HepG2 (cell line): ENCODE measurements around the gene IKBKE. TPM values are rescaled to one million over a fixed set of nuclear protein-coding genes. Genes with fewer than 3 reads are reported as not detected.

ENCODE experiments used
- ATAC-seq: fragments of 200-7000 bp; cut with Tn5 transposase; 3 replicates; pipeline ENCODE4 v1.9.1; 2020; ENCODE audit warnings: mild to moderate bottlenecking, moderate library complexity
- BruUV-seq: library from RNA; stranded (reverse); fragments of 400-500 nt; replicated peaks from 2 replicates; lab custom pipeline; 2021; lab: Mats Ljungman, UMichigan
- CTCF ChIA-PET: fragments of 300-600 bp; formaldehyde crosslinking; extraction: SDS; loops from one replicate; lab custom pipeline; 2021; ENCODE audit warnings: low total read pairs, inconsistent platforms, low intra/inter-chr PET ratio; lab: Yijun Ruan, JAX
- POLR2A ChIA-PET: fragments of 350-600 bp; sonication (Branson Sonifier 250); formaldehyde crosslinking; loops from one replicate; lab custom pipeline; 2020; ENCODE audit warnings: antibody characterized with exemption, inconsistent platforms; lab: Yijun Ruan, JAX
- DNase-seq: peaks from one replicate; pipeline ENCODE4 v3.0.0-alpha.2; 2015; ENCODE audit warnings: low spot score
- FAIRE-seq: peaks from 3 replicates; lab custom pipeline; 2011; peaks lifted over from hg19 to GRCh38; lab: Jason Lieb, UNC
- H2AFZ ChIP-seq: one replicate; pipeline ENCODE4 v1.6.1; 2011; ENCODE audit warnings: low read length, inconsistent platforms
- H3K27ac ChIP-seq: fragments of 300-600 bp; 3 replicates; pipeline ENCODE4 v1.8.0; 2011; ENCODE audit warnings: mixed run types, mild to moderate bottlenecking, mixed read lengths, low read length, inconsistent platforms; ENCODE audit not compliant: insufficient read depth; ENCODE audit errors: extremely low read length
- H3K27me3 ChIP-seq, 2 experiments: fragments of 200-600 bp in 1 of 2; 2 replicates in 1 of 2; 3 replicates in 1 of 2; pipeline versions ENCODE4 v1.6.0 to v1.8.0; 2011; ENCODE audit warnings: low read length in 2 of 2, mild to moderate bottlenecking in 2 of 2, moderate library complexity in 2 of 2, inconsistent platforms in 1 of 2; ENCODE audit not compliant: insufficient read depth in 2 of 2, control insufficient read depth in 1 of 2
- H3K36me3 ChIP-seq, 2 experiments: fragments of 200-600 bp in 1 of 2; replicated peaks in 1 of 2; 2 replicates in 1 of 2; 3 replicates in 1 of 2; pipeline versions ENCODE4 v1.5.1 to v1.8.0; 2011; ENCODE audit warnings: low read length in 2 of 2, inconsistent platforms in 1 of 2; ENCODE audit not compliant: insufficient read depth in 2 of 2, control insufficient read depth in 1 of 2
- H3K4me1 ChIP-seq: 2 replicates; pipeline ENCODE4 v1.5.1; 2012; ENCODE audit warnings: low read length, inconsistent platforms; ENCODE audit not compliant: insufficient read depth
- H3K4me2 ChIP-seq: 2 replicates; pipeline ENCODE4 v1.6.0; 2011; ENCODE audit warnings: low read depth, low read length, inconsistent platforms
- H3K4me3 ChIP-seq, 3 experiments: fragments of 200-600 bp in 1 of 3; sonication (generic), shearing (Covaris generic) in 1 of 3; replicated peaks in 1 of 3; 2 replicates each; pipeline ENCODE4 v1.5.1; 2011 to 2016; ENCODE audit warnings: low read length in 3 of 3, inconsistent platforms in 2 of 3, low read depth in 2 of 3, mild to moderate bottlenecking in 2 of 3, control low read depth in 1 of 3, mixed read lengths in 1 of 3; ENCODE audit not compliant: insufficient read depth in 1 of 3
- H3K79me2 ChIP-seq: one replicate; pipeline ENCODE4 v1.6.1; 2011; ENCODE audit warnings: low read length, inconsistent platforms; ENCODE audit not compliant: insufficient read depth
- H3K9ac ChIP-seq: 2 replicates; pipeline ENCODE4 v1.6.0; 2011; ENCODE audit warnings: mild to moderate bottlenecking, low read depth, low read length, inconsistent platforms; ENCODE audit not compliant: insufficient read depth
- H3K9me3 ChIP-seq: 2 replicates; pipeline ENCODE4 v1.5.1; 2012; ENCODE audit warnings: mild to moderate bottlenecking, low read length
- H4K20me1 ChIP-seq: 2 replicates; pipeline ENCODE4 v1.6.0; 2011; ENCODE audit warnings: inconsistent platforms, mild to moderate bottlenecking, low read length, moderate library complexity; ENCODE audit not compliant: insufficient read depth
- AHR ChIP-seq: IDR thresholded peaks from 2 replicates; pipeline ENCODE4 v1.6.1; 2018; ENCODE audit warnings: missing genetic modification reagents, missing compliant biosample characterization
- POLR2AphosphoS5 ChIP-seq: IDR thresholded peaks from 2 replicates; pipeline ENCODE4 v1.6.1; 2012; ENCODE audit warnings: low read depth, low read length
- SKIL ChIP-seq: sonication (generic); formaldehyde crosslinking; IDR thresholded peaks from 2 replicates; pipeline ENCODE4 v1.8.0; 2022; ENCODE audit warnings: missing genetic modification reagents, mild to moderate bottlenecking, moderate library complexity, borderline replicate concordance
- TERF1 ChIP-seq: sonication (generic); formaldehyde crosslinking; IDR thresholded peaks from 2 replicates; pipeline ENCODE4 v1.8.0; 2022; ENCODE audit warnings: mild to moderate bottlenecking, missing genetic modification reagents, moderate library complexity
- ZBTB10 ChIP-seq: sonication (generic); formaldehyde crosslinking; IDR thresholded peaks from 2 replicates; pipeline ENCODE4 v1.4.0; 2020; ENCODE audit warnings: missing genetic modification reagents, borderline replicate concordance
- ZNF670 ChIP-seq: sonication (generic); formaldehyde crosslinking; IDR thresholded peaks from 2 replicates; pipeline ENCODE4 v1.8.0; 2022; ENCODE audit warnings: mild to moderate bottlenecking, missing genetic modification reagents, borderline replicate concordance
- ZNF691 ChIP-seq: sonication (generic); formaldehyde crosslinking; IDR thresholded peaks from 2 replicates; pipeline ENCODE4 v1.4.0; 2020; ENCODE audit warnings: missing genetic modification reagents, low read depth, mild to moderate bottlenecking, borderline replicate concordance
- ZNF737 ChIP-seq: sonication (generic); formaldehyde crosslinking; IDR thresholded peaks from 2 replicates; pipeline ENCODE4 v1.5.0; 2020; ENCODE audit warnings: missing genetic modification reagents, mild to moderate bottlenecking, borderline replicate concordance
- WGBS: methylation state at CpG from one replicate; pipeline ENCODE4 v1.1.6; 2017; ENCODE audit warnings: low lambda C conversion rate; 5-methylcytosine and 5-hydroxymethylcytosine counted together
- in situ Hi-C: cut with HindIII; loops from 2 replicates; pipeline ENCODE4 v1.10.0; 2017; ENCODE audit warnings: low pct_unique_long_range_greater_than_20kb; ENCODE audit not compliant: extremely low pct_ligation_motif_present
- intact Hi-C: fragments of 100-400 bp; cut with micrococcal nuclease; formaldehyde crosslinking; loops from one replicate; pipeline ENCODE4 v1.10.0; 2022; ENCODE audit not compliant: unreplicated experiment
- polyA plus RNA-seq, 8 experiments: library from polyadenylated mRNA; depleted of rRNA in 3 of 8; stranded (reverse) in 7 of 8; unstranded in 1 of 8; fragments of >200 nt; fragmentation: Illumina TruSeq in 4 of 8; extraction: Trizol in 4 of 8; gene quantifications; 2 replicates each; pipeline versions ENCODE4 v1.2.1 to v1.2.3, GENCODE V29; 2011 to 2016; ENCODE audit warnings: low read depth in 4 of 8, missing spikeins in 1 of 8, mixed read lengths in 1 of 8; ENCODE audit not compliant: insufficient read depth in 1 of 8
- total RNA-seq, 5 experiments: library from RNA; depleted of rRNA; stranded (reverse); fragments of >200 nt; fragmentation: Illumina TruSeq; extraction: Trizol; gene quantifications; 2 replicates each; pipeline ENCODE4 v1.2.3, GENCODE V29; 2016; ENCODE audit warnings: low read depth in 1 of 5

The IKBKE gene
- total and polyA plus RNA-seq, 2 of the 13 experiments (the other 11 are each of a cell fraction or from before 2014, with no cell fraction given), result 4.5 to 5.8 TPM

DNA sequence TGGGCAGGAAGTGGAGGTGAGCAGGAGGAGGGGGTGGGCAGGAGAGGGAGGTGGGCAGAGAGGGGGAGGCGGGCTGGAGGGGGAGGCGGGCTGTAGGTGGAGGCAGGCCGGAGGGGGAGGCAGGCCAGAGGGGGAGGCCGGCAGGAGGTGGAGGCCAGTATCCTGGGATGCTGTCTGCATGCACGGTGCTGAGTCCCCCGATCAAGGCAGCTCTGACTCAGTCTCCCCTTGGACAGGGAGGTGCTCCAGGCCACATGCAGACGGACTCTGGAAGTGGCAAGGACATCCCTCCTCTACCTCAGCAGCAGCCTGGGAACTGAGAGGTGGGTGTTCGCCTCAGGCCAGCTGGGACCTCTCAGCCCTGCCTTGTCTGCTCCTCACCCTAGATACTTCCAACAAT is 9.9 kb downstream of the IKBKE start:
- Histone ChIP-seq H3K4me2 (no peak overlapping the region), H3K9me3 (no peaks in the 10 kb centered on the region), H3K27me3 (no peaks in the 10 kb centered on the region), H3K4me1 (no peaks in the 10 kb centered on the region), H3K27ac (no peak overlapping the region), H3K4me3 (no peak overlapping the region), H4K20me1 (no peaks in the 10 kb centered on the region), H2AFZ (no peak overlapping the region), H3K36me3 (peaks cover 6 to 21% of the 10 kb centered on the region in 2 experiments; a peak in 4 of 5 replicates), H3K79me2 (no peaks in the 10 kb centered on the region), H3K9ac (no peak overlapping the region)
- ChIA-PET POLR2A (no interaction called here), CTCF (interaction anchor here (1.3 to 1.4 kb wide), 2 partner anchors 18 to 104 kb away, joined by 4 to 5 read pairs; no protein-coding TSS in a partner anchor)
- ATAC-seq (no peak), FAIRE-seq (no peak), DNase-seq (no peak)
- WGBS, result 97% methylated on average over 4 of the region's 8 CpGs
- intact Hi-C loops (loop anchor here (1.0 kb wide), 1 partner anchor 16 kb away; no protein-coding TSS in a partner anchor), in situ Hi-C loops (no loop called here)
- TF ChIP-seq SKIL (CRISPR knock-in tag) (no peak), POLR2AphosphoS5 (no peak), AHR (CRISPR knock-in tag) (no peak), ZNF670 (no peak), ZBTB10 (CRISPR knock-in tag) (no peak), TERF1 (no peak), ZNF691 (CRISPR knock-in tag) (no peak), ZNF737 (CRISPR knock-in tag) (no peak)
- no TSS peak for BruUV-seq
